WTC11 (cell line): ENCODE data around the gene ELANE.

Experiments
- ESRRA ChIP-seq: sonication (generic); formaldehyde crosslinking; IDR thresholded peaks from 2 replicates; pipeline ENCODE4 v1.8.1; 2022; ENCODE audit warnings: mild to moderate bottlenecking, missing genetic modification reagents, borderline replicate concordance
- FOXK1 ChIP-seq: sonication (generic); formaldehyde crosslinking; IDR thresholded peaks from 2 replicates; pipeline ENCODE4 v1.8.0; 2022; ENCODE audit warnings: mild to moderate bottlenecking, moderate library complexity, missing genetic modification reagents
- HMGA2 ChIP-seq: fragments of 250-450 bp; sonication (Bioruptor Pico); IDR thresholded peaks from 2 replicates; pipeline ENCODE4 v1.4.0; 2021; ENCODE audit warnings: mild to moderate bottlenecking, moderate library complexity
- KAT7 ChIP-seq: sonication (generic); formaldehyde crosslinking; IDR thresholded peaks from 2 replicates; pipeline ENCODE4 v1.8.1; 2023; ENCODE audit warnings: missing genetic modification reagents, mild to moderate bottlenecking, borderline replicate concordance
- MXD4 ChIP-seq: fragments of 250-450 bp; sonication (Bioruptor Pico); IDR thresholded peaks from 2 replicates; pipeline ENCODE4 v1.8.0; 2021; ENCODE audit warnings: mild to moderate bottlenecking, moderate library complexity, borderline replicate concordance
- NFYB ChIP-seq: sonication (generic); formaldehyde crosslinking; conservative IDR thresholded peaks from 2 replicates; pipeline ENCODE4 v1.8.0; 2022; ENCODE audit warnings: low read depth, missing genetic modification reagents
- TF ChIP-seq, protein P1 (sequence below): fragments of 200-600 bp; IDR thresholded peaks from 2 replicates; pipeline ENCODE4 v1.8.0; 2022; ENCODE audit warnings: antibody characterized with exemption
- TF ChIP-seq, protein P2 (sequence below): sonication (generic); formaldehyde crosslinking; IDR thresholded peaks from 2 replicates; pipeline ENCODE4 v1.8.1; 2022; ENCODE audit warnings: low read depth, missing genetic modification reagents, borderline replicate concordance
- TF ChIP-seq, protein P3 (sequence below): sonication (generic); formaldehyde crosslinking; conservative IDR thresholded peaks from 2 replicates; pipeline ENCODE4 v1.8.1; 2023; ENCODE audit warnings: mild to moderate bottlenecking, low read depth, missing genetic modification reagents, moderate library complexity
- TF ChIP-seq, protein P4 (sequence below): fragments of 250-450 bp; sonication (Bioruptor Pico); IDR thresholded peaks from 2 replicates; pipeline ENCODE4 v1.8.0; 2021; ENCODE audit warnings: mild to moderate bottlenecking
- TF ChIP-seq, protein P5 (sequence below): sonication (generic); formaldehyde crosslinking; conservative IDR thresholded peaks from 2 replicates; pipeline ENCODE4 v1.8.1; 2022; ENCODE audit warnings: mild to moderate bottlenecking, missing genetic modification reagents
- TF ChIP-seq, protein P6 (sequence below): sonication (generic); formaldehyde crosslinking; IDR thresholded peaks from 2 replicates; pipeline ENCODE4 v1.8.1; 2023; ENCODE audit warnings: mild to moderate bottlenecking, missing genetic modification reagents, moderate library complexity

DNA sequence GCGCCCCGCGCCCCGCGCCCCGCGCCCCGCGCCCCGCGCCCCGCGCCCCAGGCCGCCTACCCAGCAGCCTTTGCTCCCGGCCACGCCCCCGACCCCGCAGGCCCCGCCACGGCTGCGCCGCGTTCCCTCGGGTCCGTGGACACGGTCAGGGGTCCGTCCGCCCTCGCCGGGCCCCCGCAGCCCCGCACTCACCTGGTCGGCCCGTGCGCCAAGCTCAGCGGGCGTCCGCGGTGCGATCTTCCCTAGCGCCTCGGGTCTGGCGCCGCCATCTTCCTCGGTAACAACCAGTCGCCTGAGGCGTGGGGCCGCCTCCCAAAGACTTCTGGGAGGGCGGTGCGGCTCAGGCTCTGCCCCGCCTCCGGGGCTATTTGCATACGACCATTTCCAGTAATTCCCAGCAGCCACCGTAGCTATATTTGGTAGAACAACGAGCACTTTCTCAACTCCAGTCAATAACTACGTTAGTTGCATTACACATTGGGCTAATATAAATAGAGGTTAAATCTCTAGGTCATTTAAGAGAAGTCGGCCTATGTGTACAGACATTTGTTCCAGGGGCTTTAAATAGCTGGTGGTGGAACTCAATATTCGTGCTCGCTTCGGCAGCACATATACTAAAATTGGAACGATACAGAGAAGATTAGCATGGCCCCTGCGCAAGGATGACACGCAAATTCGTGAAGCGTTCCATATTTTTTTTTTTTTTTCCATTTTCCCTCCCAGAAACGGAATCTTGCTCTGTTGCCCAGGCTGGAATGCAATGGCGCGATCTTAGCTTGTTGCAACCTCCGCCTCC lies 41.0 kb downstream of the ELANE start, which contains the start of the genes MED16 and RNU6-9:
- TF ChIP-seq KAT7 (CRISPR knock-in tag) (no peak), NFYB (CRISPR knock-in tag) (no peak), MXD4 (CRISPR knock-in tag) (no peak), FOXK1 (CRISPR knock-in tag) (peak; percentile 76), ESRRA (CRISPR knock-in tag) (no peak), HMGA2 (CRISPR knock-in tag) (no peak)
- TF ChIP-seq, protein P1, sequence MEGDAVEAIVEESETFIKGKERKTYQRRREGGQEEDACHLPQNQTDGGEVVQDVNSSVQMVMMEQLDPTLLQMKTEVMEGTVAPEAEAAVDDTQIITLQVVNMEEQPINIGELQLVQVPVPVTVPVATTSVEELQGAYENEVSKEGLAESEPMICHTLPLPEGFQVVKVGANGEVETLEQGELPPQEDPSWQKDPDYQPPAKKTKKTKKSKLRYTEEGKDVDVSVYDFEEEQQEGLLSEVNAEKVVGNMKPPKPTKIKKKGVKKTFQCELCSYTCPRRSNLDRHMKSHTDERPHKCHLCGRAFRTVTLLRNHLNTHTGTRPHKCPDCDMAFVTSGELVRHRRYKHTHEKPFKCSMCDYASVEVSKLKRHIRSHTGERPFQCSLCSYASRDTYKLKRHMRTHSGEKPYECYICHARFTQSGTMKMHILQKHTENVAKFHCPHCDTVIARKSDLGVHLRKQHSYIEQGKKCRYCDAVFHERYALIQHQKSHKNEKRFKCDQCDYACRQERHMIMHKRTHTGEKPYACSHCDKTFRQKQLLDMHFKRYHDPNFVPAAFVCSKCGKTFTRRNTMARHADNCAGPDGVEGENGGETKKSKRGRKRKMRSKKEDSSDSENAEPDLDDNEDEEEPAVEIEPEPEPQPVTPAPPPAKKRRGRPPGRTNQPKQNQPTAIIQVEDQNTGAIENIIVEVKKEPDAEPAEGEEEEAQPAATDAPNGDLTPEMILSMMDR: no peak
- TF ChIP-seq, protein P2, sequence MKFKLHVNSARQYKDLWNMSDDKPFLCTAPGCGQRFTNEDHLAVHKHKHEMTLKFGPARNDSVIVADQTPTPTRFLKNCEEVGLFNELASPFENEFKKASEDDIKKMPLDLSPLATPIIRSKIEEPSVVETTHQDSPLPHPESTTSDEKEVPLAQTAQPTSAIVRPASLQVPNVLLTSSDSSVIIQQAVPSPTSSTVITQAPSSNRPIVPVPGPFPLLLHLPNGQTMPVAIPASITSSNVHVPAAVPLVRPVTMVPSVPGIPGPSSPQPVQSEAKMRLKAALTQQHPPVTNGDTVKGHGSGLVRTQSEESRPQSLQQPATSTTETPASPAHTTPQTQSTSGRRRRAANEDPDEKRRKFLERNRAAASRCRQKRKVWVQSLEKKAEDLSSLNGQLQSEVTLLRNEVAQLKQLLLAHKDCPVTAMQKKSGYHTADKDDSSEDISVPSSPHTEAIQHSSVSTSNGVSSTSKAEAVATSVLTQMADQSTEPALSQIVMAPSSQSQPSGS (CRISPR knock-in tag): no peak
- TF ChIP-seq, protein P3, sequence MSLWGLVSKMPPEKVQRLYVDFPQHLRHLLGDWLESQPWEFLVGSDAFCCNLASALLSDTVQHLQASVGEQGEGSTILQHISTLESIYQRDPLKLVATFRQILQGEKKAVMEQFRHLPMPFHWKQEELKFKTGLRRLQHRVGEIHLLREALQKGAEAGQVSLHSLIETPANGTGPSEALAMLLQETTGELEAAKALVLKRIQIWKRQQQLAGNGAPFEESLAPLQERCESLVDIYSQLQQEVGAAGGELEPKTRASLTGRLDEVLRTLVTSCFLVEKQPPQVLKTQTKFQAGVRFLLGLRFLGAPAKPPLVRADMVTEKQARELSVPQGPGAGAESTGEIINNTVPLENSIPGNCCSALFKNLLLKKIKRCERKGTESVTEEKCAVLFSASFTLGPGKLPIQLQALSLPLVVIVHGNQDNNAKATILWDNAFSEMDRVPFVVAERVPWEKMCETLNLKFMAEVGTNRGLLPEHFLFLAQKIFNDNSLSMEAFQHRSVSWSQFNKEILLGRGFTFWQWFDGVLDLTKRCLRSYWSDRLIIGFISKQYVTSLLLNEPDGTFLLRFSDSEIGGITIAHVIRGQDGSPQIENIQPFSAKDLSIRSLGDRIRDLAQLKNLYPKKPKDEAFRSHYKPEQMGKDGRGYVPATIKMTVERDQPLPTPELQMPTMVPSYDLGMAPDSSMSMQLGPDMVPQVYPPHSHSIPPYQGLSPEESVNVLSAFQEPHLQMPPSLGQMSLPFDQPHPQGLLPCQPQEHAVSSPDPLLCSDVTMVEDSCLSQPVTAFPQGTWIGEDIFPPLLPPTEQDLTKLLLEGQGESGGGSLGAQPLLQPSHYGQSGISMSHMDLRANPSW (CRISPR knock-in tag): no peak
- TF ChIP-seq, protein P4, sequence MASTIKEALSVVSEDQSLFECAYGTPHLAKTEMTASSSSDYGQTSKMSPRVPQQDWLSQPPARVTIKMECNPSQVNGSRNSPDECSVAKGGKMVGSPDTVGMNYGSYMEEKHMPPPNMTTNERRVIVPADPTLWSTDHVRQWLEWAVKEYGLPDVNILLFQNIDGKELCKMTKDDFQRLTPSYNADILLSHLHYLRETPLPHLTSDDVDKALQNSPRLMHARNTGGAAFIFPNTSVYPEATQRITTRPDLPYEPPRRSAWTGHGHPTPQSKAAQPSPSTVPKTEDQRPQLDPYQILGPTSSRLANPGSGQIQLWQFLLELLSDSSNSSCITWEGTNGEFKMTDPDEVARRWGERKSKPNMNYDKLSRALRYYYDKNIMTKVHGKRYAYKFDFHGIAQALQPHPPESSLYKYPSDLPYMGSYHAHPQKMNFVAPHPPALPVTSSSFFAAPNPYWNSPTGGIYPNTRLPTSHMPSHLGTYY: peak; percentile 24; the same call in 1 of the 2 replicates
- TF ChIP-seq, protein P5, sequence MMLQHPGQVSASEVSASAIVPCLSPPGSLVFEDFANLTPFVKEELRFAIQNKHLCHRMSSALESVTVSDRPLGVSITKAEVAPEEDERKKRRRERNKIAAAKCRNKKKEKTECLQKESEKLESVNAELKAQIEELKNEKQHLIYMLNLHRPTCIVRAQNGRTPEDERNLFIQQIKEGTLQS (CRISPR knock-in tag): no peak
- TF ChIP-seq, protein P6, sequence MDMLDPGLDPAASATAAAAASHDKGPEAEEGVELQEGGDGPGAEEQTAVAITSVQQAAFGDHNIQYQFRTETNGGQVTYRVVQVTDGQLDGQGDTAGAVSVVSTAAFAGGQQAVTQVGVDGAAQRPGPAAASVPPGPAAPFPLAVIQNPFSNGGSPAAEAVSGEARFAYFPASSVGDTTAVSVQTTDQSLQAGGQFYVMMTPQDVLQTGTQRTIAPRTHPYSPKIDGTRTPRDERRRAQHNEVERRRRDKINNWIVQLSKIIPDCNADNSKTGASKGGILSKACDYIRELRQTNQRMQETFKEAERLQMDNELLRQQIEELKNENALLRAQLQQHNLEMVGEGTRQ (CRISPR knock-in tag): no peak
